HEK293T (cell line): ENCODE measurements around the gene ERC2.

Experiments used
- ARNT ChIP-seq: fragments of 450-650 bp; IDR thresholded peaks from 2 replicates; pipeline ENCODE4 v1.6.1; 2017; ENCODE audit warnings: mild to moderate bottlenecking
- BHLHE40 ChIP-seq: fragments of 450-650 bp; IDR thresholded peaks from 2 replicates; pipeline ENCODE4 v1.6.1; 2016; ENCODE audit warnings: mild to moderate bottlenecking, moderate library complexity, borderline replicate concordance
- FOXA1 ChIP-seq: fragments of 450-650 bp; IDR thresholded peaks from 2 replicates; pipeline ENCODE4 v1.6.1; 2016; ENCODE audit warnings: mild to moderate bottlenecking
- FOXK2 ChIP-seq: fragments of 450-650 bp; IDR thresholded peaks from 2 replicates; pipeline ENCODE4 v1.6.1; 2016; ENCODE audit warnings: mild to moderate bottlenecking
- HDGF ChIP-seq: fragments of 450-650 bp; IDR thresholded peaks from 2 replicates; pipeline ENCODE4 v1.6.1; 2017; ENCODE audit warnings: antibody characterized with exemption, borderline replicate concordance
- LEF1 ChIP-seq: fragments of 450-650 bp; IDR thresholded peaks from 2 replicates; pipeline ENCODE4 v1.6.1; 2017; ENCODE audit warnings: mild to moderate bottlenecking, borderline replicate concordance
- NFRKB ChIP-seq: fragments of 450-650 bp; IDR thresholded peaks from 2 replicates; pipeline ENCODE4 v1.6.1; 2016; ENCODE audit warnings: mild to moderate bottlenecking, moderate library complexity
- PKNOX1 ChIP-seq: fragments of 450-650 bp; IDR thresholded peaks from 2 replicates; pipeline ENCODE4 v1.6.1; 2016
- SP1 ChIP-seq: fragments of 450-650 bp; IDR thresholded peaks from 2 replicates; pipeline ENCODE4 v1.6.1; 2017
- SUZ12 ChIP-seq: fragments of 450-650 bp; IDR thresholded peaks from 2 replicates; pipeline ENCODE4 v1.6.1; 2016; ENCODE audit warnings: mild to moderate bottlenecking
- TARDBP ChIP-seq: fragments of 450-650 bp; IDR thresholded peaks from 2 replicates; pipeline ENCODE4 v1.6.1; 2016

GRCh38 chr3:55608301-55608937, 859.8 kb downstream of the ERC2 start:
- TF ChIP-seq SP1 (no peak), HDGF (no peak), ARNT (no peak), LEF1 (no peak), FOXA1 (no peak), TARDBP (no peak), PKNOX1 (no peak), FOXK2 (no peak), BHLHE40 (no peak), SUZ12 (no peak), NFRKB (no peak)
